AG04449 (cell line): ENCODE data around the gene SYK.

Experiments used
- CTCF ChIA-PET: fragments of 350-600 bp; formaldehyde crosslinking; extraction: SDS; loops from one replicate; lab custom pipeline; 2021; ENCODE audit warnings: antibody characterized with exemption; lab: Yijun Ruan, JAX
- POLR2A ChIA-PET: fragments of 400-600, 350-600 bp; formaldehyde crosslinking; extraction: SDS; loops from one replicate; lab custom pipeline; 2020; ENCODE audit warnings: antibody characterized with exemption, inconsistent platforms; lab: Yijun Ruan, JAX
- DNase-seq: peaks from one replicate; pipeline ENCODE4 v3.0.0-alpha.2; 2010; ENCODE audit warnings: low read depth, low spot score
- H3K4me3 ChIP-seq: 2 replicates; pipeline ENCODE4 v1.5.1; 2011; ENCODE audit warnings: low read depth, mild to moderate bottlenecking, control low read depth, low read length
- CTCF ChIP-seq: IDR thresholded peaks from one replicate; pipeline ENCODE4 v1.5.1; 2011; ENCODE audit warnings: mild to moderate bottlenecking, moderate library complexity, low read length, control low read depth, inconsistent platforms; ENCODE audit not compliant: insufficient read depth; ENCODE audit errors: missing control alignments

SYK gene

GRCh38 chr9:90871327-90871935 lies 69.8 kb downstream of the SYK start:
- DNase-seq = no peak
- no peak overlapping the region for H3K4me3 ChIP-seq
- ChIA-PET POLR2A (no interaction called here), CTCF (interaction anchor here (1.1 to 5.4 kb wide), 5 partner anchors 19 to 732 kb away, joined by 3 to 54 read pairs (median 3); no protein-coding TSS in a partner anchor)
- TF ChIP-seq CTCF = no peak

- no peak for DNase-seq
- TF ChIP-seq CTCF = no peak
- ChIA-PET POLR2A (no interaction called here), CTCF (interaction anchor here (1.4 to 5.4 kb wide), 2 partner anchors 14 to 730 kb away, joined by 4 to 54 read pairs; no protein-coding TSS in a partner anchor)
- no peak overlapping the region for H3K4me3 ChIP-seq
Measured at GRCh38 chr9:90872835-90873294, 71.2 kb downstream of the SYK start.

GRCh38 chr9:90873422-90873821 lies 71.8 kb downstream of the SYK start:
- no peak for TF ChIP-seq CTCF
- POLR2A ChIA-PET = no interaction called here
- no peak for DNase-seq
- H3K4me3 ChIP-seq = no peak overlapping the region
- CTCF ChIA-PET = interaction anchor here (1.4 kb wide), 1 partner anchor 14 kb away, joined by 4 read pairs; no protein-coding TSS in a partner anchor

- TF ChIP-seq CTCF = no peak
- ChIA-PET POLR2A (no interaction called here), CTCF (no interaction called here)
- no peak overlapping the region for H3K4me3 ChIP-seq
- no peak for DNase-seq
Measured at GRCh38 chr9:90874194-90874593, 72.6 kb downstream of the SYK start.

GRCh38 chr9:90878562-90878961 lies 76.9 kb downstream of the SYK start:
- ChIA-PET CTCF (interaction anchor here (0.8 to 1.2 kb wide), 4 partner anchors 8 to 1278 kb away, joined by 3 read pairs; no protein-coding TSS in a partner anchor), POLR2A (no interaction called here)
- TF ChIP-seq CTCF = no peak
- no peak for DNase-seq
- H3K4me3 ChIP-seq = no peak overlapping the region

- DNase-seq = no peak
- no peak for TF ChIP-seq CTCF
- ChIA-PET CTCF (no interaction called here), POLR2A (no interaction called here)
- H3K4me3 ChIP-seq = no peak overlapping the region
Measured at GRCh38 chr9:90880066-90880465, 78.4 kb downstream of the SYK start.
